Omental fat pad (tissue), 4 donors: ENCODE measurements around the gene GARIN5B. TPM values are rescaled to one million over a fixed set of nuclear protein-coding genes. Genes with fewer than 3 reads are reported as not detected.
"Not testable (repeated sequence)": the region's sequence is repeated elsewhere in the genome, so short reads cannot be mapped to it uniquely, and the experiment has no call there.

ENCODE experiments used
- ATAC-seq: fragments of 150-250 bp; one replicate; pipeline ENCODE4 v1.9.1; 2016; ENCODE audit warnings: mild to moderate bottlenecking, moderate library complexity; ENCODE audit not compliant: low FRiP score
- DNase-seq: peaks from one replicate; pipeline ENCODE4 v3.0.0-alpha.2; 2019; ENCODE audit warnings: low spot score
- CTCF ChIP-seq, 3 donors: fragments of 450-650 bp; IDR thresholded peaks; one replicate each; pipeline ENCODE4 v1.5.1; 2016 to 2017; ENCODE audit warnings: antibody characterized with exemption in 3 of 3, mild to moderate bottlenecking in 3 of 3, moderate library complexity in 2 of 3
- total RNA-seq, 4 donors: library from RNA; depleted of rRNA; stranded (reverse); fragments of >200 nt; gene quantifications; one replicate each; pipeline ENCODE4 v1.1.0, GENCODE V29; 2016

GARIN5B gene
- total RNA-seq, 4 donors from 2014 or later = 0.09 TPM; not detected in 3

GRCh38 chr19:55406091-55406825, 43.2 kb upstream of the GARIN5B start:
- no peak for TF ChIP-seq CTCF (IDR thresholded peaks at IDR 0.05)

GRCh38 chr19:55405638-55406037, 42.6 kb upstream of the GARIN5B start:
- no peak for ATAC-seq
- TF ChIP-seq CTCF (IDR thresholded peaks at IDR 0.05) = no peak
- DNase-seq = no peak

More at GRCh38 chr19:55406091-55406825, 43.2 kb upstream of the GARIN5B start:
- ATAC-seq = no peak
- no peak for DNase-seq

GRCh38 chr19:55402509-55402908, 39.4 kb upstream of the GARIN5B start:
- no peak for TF ChIP-seq CTCF (IDR thresholded peaks at IDR 0.05)
- ATAC-seq = no peak

GRCh38 chr19:55401390-55401789, 38.3 kb upstream of the GARIN5B start:
- not testable (repeated sequence) for DNase-seq, ATAC-seq

More at GRCh38 chr19:55402509-55402908, 39.4 kb upstream of the GARIN5B start:
- no peak for DNase-seq

GRCh38 chr19:55400281-55401087, 37.4 kb upstream of the GARIN5B start:
- ATAC-seq (no peak), DNase-seq (no peak)
- TF ChIP-seq CTCF (IDR thresholded peaks at IDR 0.05) = no peak

- no peak for TF ChIP-seq CTCF (IDR thresholded peaks at IDR 0.05)
- no peak for ATAC-seq
- DNase-seq = no peak
Observed at GRCh38 chr19:55398200-55398925, 35.3 kb upstream of the GARIN5B start.
